GM21528 (cell line): ENCODE data around the gene DHX9.

Experiments used
- ATAC-seq: cut with Tn5 transposase; IDR thresholded peaks from one replicate; pipeline ENCODE4 v1.9.1; 2021; ENCODE audit warnings: mild to moderate bottlenecking, moderate library complexity; ENCODE audit not compliant: unreplicated experiment, low FRiP score

The DHX9 gene

DNA sequence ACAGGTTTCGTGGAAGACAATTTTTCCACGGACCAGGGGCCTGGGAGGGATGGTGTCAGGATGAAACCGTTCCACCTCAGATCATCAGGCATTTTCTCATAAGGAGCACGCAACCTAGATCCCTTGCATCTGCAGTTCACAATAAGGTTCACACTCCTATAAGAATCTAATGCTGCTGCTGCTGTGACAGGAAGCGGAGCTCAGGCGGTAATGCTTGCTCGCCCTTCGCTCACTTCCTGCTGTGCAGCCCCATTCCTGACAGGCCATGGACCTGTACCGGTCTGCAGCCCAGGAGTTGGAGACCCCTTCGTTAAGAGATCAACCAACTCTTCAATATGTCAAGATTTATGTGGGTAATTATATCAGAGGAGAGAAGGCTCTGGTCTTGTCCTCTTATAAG lies 3.3 kb upstream of the DHX9 start:
- ATAC-seq, result no peak

DNA sequence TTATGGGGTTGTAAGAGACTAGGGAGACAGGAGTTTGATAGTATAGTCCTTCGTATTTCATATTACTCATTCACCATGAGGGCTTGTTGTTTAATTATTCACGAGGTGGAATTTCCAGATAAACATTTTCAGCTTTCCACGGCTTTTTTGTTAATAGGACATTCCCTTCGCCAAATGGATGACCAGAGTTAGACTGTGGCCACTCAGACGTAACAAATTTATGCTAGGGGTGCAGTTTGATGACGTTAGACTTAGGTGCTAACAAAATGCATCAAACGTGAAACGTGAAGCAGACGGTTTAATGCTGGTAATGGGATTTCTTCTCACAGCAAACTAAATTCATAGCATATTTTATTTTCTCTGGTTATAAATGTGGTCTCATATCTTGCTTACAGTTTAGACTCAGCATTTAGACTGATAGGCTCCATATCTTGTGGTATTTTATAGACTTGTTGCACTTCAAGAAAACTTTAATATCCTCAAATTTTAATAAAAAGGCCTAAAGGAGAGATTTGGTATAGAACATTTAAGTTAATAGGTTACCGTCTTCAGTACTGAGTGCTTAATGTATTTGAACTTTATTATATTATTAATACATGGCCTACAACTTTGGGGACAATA lies 2.3 kb downstream of the DHX9 start:
- ATAC-seq, result no peak

DNA sequence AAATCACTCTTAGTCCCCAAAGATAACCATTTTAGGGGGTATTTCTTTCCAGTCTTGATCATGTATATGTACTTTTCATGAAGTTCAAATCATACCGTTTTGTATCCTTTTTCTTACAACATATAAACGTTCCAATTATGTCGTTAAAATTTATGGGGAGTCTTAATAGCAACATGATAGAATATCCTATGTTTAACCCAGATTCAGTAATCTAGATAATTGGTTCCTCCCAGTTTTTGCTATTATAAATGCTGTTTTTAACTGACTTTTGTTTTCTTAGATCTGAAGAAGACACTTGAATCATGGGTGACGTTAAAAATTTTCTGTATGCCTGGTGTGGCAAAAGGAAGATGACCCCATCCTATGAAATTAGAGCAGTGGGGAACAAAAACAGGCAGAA lies 3.1 kb downstream of the DHX9 start:
- ATAC-seq, result no peak

DNA sequence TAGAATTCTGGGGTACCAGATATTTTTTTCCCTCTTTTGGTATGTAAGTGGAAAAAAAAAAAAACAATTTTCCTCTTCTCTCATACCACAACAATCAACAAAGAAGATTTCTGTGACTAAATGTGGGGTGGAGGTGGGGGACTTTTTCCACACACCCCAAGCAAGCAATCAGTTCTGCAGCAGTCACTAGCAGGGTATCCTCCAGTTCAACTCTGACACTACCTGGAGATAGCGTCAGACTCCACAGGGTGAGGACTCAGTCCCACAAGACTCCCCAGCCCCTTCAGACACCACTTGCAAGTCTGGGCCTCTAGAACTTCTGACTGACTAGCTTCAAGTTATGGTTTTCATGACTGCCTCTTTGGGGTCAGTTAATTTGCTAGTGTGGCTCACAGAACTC lies 6.2 kb downstream of the DHX9 start:
- ATAC-seq, result no peak

DNA sequence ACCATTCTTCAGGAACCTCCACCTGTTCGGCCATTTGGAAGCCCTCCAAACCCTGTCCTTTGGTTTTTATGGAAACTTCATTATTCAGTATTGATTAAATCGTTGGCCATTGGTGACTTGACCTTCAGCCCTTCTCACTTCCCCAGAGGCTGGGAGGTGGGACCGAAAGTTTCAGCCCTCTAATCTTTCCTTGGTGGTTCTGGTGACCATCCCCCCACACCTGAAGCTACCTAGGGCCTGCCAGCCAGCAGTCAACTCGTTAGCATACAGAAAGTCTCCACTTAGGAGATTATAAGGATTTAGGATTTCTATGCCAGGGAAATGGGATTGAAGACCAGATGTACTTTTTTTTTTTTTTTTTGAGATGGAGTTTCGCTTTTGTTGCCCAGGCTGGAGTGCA lies 6.7 kb downstream of the DHX9 start:
- ATAC-seq, result no peak

DNA sequence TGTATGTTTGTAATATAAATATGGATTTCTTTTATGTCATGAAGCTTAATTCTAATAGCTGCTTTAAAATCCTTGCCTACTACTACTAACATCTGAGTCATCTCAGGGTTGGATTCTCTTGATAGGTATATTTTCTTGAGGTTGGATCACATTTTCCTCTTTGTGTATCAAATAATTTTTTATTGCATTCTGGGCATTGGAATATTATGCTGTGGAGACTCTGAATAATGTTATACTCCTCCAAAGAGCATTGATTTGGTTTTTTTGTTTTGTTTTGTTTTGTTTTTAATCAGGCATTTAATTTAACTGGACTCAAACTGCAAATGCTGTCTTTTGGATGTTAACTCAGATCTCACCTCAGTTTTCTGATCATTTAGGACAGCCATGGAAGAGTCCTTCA lies 8.0 kb downstream of the DHX9 start:
- no peak for ATAC-seq

DNA sequence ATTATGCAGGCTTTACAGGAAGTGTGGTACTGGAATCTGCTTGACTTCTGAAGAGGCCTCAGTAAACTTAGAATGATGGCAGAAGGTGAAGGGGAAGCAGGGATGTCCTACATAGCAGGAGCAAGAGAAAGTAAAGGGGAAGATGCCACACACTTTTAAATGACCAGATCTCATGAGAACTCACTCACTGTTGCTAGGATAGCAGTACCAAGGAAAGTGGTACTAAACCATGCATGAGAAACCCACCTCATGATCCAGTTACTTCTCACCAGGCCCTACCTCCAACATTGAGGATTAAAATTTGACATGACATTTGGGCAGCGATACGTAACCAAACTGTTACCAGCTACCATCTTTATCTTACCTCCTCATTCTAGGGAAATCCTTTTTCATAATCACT lies 9.6 kb downstream of the DHX9 start:
- no peak for ATAC-seq

DNA sequence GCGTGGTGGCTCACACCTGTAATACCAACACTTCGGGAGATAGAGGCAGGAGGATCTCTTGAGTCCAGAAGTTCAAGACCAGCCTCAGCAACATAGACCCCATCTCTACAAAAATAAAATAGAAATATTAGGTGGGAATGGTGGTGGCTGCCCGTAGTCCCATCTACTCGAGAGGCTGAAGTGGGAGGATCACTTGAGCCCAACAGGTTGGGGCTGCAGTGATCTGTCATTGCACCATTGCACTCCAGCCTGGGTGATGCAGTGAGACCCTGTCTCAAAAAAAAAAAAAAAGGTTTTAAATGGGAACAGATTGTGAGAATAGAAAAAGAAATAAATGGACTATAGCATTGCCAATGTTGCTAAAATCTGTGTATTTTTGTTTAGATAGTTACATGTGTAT lies 11.2 kb downstream of the DHX9 start:
- no peak for ATAC-seq

DNA sequence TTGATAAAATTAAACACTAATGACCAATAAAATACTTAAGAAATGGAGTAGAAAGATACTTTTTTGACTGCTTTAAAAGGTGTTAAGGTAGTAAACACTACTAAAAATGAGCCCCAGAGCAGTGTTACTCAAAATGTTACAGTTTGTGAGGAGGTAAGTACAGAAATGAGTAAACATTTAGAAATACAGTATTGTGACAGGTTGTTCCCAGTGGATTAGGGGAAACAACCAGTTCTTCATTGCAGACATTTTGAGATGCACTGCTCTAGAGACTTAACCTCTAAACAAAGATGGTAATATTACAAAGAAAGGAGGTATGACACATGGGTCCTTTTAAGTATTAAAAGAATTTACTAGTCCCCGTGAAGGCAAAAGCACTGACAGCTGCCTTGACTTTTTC lies 12.7 kb downstream of the DHX9 start:
- no peak for ATAC-seq

DNA sequence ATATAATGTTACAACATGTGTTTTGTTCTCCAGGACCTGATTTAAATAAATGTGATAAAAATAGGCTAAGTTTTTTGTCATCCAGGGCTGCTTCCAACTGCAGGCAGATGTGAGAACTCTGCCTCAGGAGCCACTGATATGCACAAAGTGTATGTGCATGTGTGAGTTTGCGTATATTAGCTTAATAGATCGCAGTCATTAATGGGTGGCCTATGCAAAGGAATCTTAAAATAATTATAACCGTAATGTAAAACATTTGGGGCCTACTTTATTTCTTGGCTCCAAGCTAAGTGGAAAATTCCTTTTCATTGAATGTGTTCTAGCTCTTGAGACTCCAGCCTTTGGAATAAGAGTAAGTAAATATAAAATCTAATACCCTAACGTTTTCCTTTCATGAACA lies 16.8 kb downstream of the DHX9 start:
- no peak for ATAC-seq

DNA sequence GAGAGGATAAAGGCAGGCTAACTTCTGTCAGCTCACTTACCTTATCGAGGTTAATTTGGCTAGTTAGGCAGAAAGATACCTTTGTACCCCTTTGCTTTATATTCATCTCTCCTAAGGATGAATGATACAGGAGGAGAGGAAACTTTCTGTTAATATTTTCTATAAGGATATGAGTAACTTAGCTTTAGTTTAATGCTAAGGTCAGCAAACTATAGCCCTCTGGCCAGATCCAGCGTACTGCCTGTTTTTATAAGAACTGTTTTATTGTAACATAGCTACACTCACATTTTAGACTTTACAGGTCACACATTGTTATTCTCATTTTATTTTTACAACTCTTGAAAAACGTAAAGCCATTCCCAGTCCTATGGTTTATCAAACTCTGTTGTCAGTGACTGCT lies 18.1 kb downstream of the DHX9 start:
- no peak for ATAC-seq

DNA sequence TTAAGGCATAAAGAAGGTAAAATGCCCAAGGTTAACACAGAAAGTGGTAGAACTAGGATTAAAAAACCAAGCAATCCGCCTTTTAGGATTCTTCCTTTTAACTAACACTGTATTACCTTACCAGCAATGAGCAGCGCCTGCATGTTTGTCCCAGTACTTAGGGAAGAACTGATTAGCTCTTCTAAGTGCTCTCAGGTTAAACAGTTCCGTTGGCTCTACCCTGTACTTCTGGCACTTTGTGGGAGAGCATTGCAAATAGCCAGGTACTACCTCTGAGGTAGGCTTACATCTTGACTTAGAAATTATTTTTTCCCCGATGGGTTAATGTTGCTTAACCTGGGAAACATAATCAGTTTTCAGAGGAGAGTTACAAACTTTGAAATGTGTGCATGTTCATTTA lies 21.5 kb downstream of the DHX9 start:
- ATAC-seq, result no peak

DNA sequence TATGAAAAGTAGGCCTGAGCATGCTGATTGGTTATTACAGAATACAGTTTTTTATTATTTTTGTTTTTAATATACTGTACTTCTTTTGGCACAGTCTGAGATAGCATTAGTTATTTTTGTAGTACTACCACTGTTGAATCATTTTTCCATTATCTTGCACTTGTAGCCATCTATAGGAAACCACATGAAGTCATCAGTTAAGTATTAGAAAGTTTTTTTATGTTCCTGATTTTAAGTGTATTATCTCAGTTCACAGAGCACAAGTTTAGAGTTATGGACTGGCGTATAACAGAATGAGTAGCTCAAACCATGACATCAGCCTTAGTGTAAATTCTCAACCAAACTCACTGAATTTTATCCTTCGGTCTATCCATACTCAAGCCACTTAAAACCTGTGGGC lies 22.8 kb downstream of the DHX9 start:
- ATAC-seq, result no peak

DNA sequence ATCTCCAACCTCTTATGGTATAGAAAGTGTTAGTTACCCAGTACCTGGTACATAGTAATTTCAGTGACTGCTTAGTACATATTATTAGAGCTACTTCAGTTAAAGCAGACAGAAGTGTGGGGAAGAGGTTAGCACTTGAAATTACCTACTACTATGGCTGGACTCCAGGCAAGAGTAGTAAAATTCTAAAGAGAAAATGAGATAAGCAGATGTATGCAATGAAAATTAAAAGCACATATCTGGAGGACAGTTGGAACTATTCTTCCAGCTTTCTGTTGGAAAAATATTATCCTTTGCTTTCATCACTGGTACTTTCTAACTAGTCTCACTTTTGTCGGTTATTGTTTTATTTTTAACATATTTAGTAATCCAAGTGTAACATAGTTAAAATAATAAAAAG lies 23.7 kb downstream of the DHX9 start:
- no peak for ATAC-seq

DNA sequence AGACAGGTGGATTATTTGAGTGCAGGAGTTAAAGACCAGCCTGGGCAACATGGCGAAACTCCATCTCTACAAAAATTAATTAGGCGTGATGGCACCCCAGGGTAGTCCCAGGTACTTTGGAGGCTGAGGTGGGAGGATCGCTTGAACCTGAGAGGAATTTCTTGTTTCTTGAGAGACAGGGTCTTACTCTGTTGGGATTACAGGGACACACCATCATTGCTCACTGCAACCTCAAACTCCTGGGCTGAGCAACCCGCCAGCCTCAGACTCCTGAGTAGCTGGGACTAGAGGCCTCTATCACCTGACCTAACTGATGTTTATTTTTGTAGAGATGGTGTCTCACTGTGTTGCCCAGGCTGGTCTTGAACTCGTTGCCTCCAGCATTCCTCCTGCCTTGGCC lies 24.8 kb downstream of the DHX9 start:
- ATAC-seq, result no peak

DNA sequence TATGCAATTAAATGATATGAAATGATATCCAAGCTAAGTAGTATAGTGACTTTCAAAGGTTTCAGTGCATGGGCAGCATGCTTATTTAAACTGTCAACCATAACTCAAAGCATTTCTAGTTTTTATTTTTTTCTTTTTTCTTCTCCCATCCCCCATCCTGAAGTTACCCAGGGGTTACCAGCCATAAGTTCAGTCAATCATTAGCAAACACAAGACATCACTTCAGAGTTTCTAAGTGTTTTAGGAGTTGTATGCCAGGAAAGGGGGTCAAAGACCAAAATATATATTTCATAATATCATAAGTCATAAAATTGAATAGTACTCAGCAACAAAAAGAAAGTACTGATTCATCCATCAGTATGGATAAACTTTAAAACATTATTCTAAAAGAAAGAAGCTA lies 28.7 kb downstream of the DHX9 start:
- no peak for ATAC-seq

DNA sequence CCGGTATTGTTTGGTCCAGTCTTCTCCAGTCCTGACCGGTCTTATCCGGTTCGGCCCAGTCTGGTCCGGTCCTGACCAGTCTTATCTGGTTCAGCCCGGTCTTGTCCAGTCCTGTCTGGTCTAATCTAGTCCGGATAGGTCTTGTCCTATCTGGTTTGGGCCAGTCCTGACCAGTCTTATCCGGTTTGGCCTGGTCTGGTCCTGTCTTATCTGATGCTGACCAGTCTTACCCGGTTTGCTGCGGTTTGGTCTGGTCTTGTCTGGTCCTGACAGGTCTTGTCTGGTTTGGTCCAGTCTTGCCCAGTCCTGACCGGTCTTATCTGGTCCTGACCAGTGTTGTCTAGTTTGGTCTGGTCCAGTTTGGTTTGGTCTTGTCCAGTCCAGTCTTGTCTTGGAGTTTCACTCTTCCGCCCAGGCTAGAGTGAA lies 30.1 kb downstream of the DHX9 start:
- no peak for ATAC-seq

DNA sequence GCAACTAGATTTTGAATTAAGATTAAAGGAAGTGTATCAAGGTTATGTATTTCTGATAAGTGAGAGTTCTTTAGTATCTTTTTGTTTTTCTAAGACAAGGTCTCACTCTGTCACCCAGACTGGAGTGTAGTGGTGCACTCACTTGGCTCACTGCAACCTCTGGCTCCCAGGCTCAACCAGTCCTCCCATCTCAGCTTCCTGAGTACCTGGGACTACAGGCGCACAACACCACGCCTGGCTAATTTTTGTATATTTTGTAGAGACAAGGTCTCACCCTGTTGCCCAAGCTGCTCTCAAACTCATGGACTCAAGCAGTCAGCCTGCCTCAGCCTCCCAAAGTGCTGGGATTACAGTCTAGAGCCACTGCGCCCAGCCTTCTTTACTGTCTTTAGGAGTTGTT lies 33.7 kb downstream of the DHX9 start:
- ATAC-seq, result no peak

DNA sequence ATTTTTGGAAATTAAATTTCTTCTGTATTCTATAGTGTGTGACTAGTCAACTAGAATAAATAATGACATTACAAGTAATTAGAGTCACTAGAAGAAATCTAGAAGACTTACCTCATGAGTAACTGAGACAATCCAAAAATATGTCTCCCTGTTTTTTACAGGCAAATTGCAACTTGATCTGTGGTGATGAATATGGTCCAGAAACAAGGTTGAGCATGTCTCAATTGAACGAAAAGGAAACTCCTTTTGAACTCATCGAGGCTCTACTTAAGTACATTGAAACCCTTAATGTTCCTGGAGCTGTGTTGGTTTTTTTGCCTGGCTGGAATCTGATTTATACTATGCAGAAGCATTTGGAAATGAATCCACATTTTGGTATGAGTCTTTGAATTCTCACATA lies 36.7 kb downstream of the DHX9 start:
- ATAC-seq, result no peak

DNA sequence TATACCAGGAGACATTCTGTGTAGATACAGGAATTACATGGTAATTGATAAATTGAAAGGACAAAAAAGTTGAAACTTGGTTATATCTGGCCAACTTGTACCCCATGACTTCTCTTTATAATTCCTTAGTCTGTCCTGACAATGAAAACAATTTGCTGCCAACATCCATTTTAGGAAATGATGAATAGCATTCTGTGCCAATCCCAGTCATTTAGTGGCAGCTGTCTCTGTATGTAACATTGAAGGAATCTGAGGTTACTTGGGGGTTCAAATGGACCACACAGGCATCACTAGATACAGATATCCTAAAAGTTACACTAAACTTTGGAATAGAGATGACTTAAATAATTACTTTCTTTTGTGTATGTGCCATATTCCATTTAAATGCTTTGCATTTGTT lies 38.2 kb downstream of the DHX9 start:
- no peak for ATAC-seq

DNA sequence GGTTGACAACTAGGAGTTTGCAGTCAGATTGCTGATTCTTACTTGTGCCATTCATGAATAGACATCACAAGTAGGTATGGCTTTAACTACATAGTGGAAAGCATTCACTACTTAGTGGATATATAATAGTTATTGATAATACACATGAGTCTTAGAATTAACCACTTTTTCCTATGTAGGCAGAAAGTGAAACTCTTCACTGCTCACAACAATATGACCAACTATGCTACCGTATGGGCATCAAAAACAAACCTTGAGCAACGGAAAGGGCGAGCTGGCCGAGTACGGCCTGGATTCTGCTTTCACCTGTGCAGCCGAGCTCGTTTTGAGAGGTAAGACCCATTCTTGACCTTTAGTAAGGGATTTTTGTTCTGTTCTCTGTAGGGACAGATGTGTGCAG lies 38.7 kb downstream of the DHX9 start:
- no peak for ATAC-seq

DNA sequence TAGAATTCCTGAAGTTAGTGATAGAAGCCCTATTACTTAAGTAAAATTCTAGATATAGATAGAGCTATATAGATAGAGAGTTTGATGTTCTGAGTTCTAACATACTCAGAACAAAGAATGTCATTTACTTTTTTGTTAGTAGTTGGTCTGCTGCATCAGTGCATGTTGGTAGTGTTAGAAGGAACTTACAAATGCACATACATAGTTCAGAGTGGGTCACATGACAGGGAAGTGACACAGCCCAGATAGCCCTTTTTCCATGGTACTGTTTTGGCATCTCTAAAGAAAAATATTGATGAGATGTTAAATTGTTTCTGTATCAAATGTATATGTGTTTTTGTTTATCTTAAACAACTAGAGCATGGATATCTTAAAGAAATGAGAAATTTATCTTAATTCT lies 45.7 kb downstream of the DHX9 start:
- ATAC-seq, result no peak

DNA sequence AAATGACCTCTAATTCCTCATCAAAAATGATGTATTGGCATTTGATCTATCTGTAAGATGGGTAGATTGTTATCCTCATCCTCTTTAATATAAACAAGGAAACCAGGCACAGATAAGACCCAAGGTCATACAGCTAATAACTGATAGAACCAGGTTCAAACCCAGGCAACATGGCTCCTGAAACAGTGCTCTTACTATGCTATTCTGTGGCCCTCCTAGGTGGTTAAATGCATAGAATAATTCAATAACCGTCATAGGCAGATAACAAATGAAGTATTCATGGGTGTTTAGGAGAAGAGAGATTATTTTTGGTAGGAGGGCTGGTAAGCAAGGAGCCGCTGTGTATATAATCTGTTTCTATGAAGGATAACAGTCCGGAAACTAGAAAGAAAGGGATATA lies 46.4 kb downstream of the DHX9 start:
- no peak for ATAC-seq
